BLaER1 (cell line): ENCODE results near the gene PTRH1.

ENCODE experiments used
- H3K27ac ChIP-seq: shearing (Covaris generic); formaldehyde crosslinking; 2 replicates; pipeline ENCODE4 v1.8.1; 2022
- H3K27me3 ChIP-seq: shearing (Covaris generic); formaldehyde crosslinking; 2 replicates; pipeline ENCODE4 v1.8.1; 2022
- H3K36me3 ChIP-seq: shearing (Covaris generic); formaldehyde crosslinking; 2 replicates; pipeline ENCODE4 v1.8.1; 2022
- H3K4me1 ChIP-seq: shearing (Covaris generic); formaldehyde crosslinking; 2 replicates; pipeline ENCODE4 v1.8.1; 2022
- H3K4me2 ChIP-seq: shearing (Covaris generic); formaldehyde crosslinking; 2 replicates; pipeline ENCODE4 v1.8.1; 2022
- H3K4me3 ChIP-seq: shearing (Covaris generic); formaldehyde crosslinking; 2 replicates; pipeline ENCODE4 v1.8.1; 2022
- H3K9ac ChIP-seq: shearing (Covaris generic); formaldehyde crosslinking; 2 replicates; pipeline ENCODE4 v1.8.1; 2022
- H3K9me3 ChIP-seq: shearing (Covaris generic); formaldehyde crosslinking; 2 replicates; pipeline ENCODE4 v1.8.1; 2022
- H4K20me1 ChIP-seq: shearing (Covaris generic); formaldehyde crosslinking; 2 replicates; pipeline ENCODE4 v1.8.1; 2022
- Cebpa-rat ChIP-seq: shearing (Covaris generic); IDR thresholded peaks from 2 replicates; pipeline ENCODE4 v1.8.1; 2022

PTRH1 gene

DNA sequence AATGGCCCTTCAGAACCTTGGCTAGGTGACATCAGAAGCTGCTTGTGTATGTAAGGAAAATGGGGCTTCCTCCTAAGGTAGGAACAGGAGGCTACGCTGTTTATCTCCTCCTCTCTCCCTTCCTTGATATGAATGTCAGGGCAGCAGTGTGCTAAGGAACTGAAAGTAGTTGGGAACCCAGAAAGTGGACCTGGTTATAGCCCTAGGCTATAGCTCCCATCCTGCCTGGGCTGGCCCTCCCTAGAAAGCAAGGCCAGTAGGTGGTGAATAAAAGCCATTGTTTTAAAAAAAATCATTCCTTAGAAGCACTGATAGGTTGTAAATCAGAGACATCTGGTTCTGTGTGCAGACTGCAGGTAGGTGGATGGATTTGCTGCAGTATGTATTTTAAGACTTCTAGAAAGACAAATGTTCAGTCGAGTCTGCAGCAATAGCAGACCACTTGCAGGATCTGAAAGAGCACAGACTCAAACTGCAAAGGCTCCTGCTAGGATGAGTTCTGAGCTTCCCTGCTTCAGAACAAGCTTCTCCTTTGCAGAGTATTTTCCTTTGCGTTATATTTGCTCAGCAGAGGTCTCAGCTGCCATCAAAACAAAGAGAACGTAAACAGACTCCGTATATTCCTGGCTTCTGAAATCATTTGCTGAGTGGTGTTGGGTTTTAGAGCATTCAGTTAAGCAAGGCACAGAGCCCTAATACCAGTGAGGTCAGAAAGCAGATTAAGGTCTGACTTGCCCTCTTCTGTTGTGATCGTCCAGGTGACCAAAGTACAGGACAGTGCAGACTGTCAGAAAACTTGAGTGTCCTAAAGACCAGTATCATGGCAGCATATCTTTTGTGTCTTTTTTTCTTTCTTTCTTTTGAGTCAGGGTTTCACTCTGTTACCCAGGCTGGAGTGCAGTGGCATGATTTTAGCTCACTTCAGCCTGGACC lies 28.7 kb downstream of the PTRH1 start:
- Histone ChIP-seq H3K9me3 (peaks cover 11% of the 10 kb centered on the region; the same call in 1 of the 2 replicates), H3K27ac (no peak overlapping the region), H4K20me1 (no peaks in the 10 kb centered on the region), H3K27me3 (no peaks in the 10 kb centered on the region), H3K4me1 (no peaks in the 10 kb centered on the region), H3K9ac (no peak overlapping the region), H3K4me3 (no peak overlapping the region), H3K36me3 (peaks cover 65% of the 10 kb centered on the region), H3K4me2 (no peak overlapping the region)
- no peak for TF ChIP-seq Cebpa-rat

- Histone ChIP-seq H4K20me1 (no peaks in the 10 kb centered on the region), H3K9me3 (peaks cover 5% of the 10 kb centered on the region; the same call in 1 of the 2 replicates), H3K27me3 (no peaks in the 10 kb centered on the region), H3K36me3 (peaks cover 65% of the 10 kb centered on the region), H3K27ac (no peak overlapping the region), H3K4me2 (no peak overlapping the region), H3K9ac (no peak overlapping the region), H3K4me1 (peaks cover 10% of the 10 kb centered on the region; the same call in 1 of the 2 replicates), H3K4me3 (no peak overlapping the region)
- no peak for TF ChIP-seq Cebpa-rat
Measured at GRCh38 chr9:127684576-127684975, 30.9 kb downstream of the PTRH1 start.

- no peak overlapping the region for H3K27ac ChIP-seq
- H3K4me1 ChIP-seq, result peaks cover 10% of the 10 kb centered on the region; the same call in 1 of the 2 replicates
- H4K20me1 ChIP-seq, result no peaks in the 10 kb centered on the region
- H3K4me2 ChIP-seq, result no peak overlapping the region
- H3K4me3 ChIP-seq, result no peak overlapping the region
- no peak for TF ChIP-seq Cebpa-rat
- no peak overlapping the region for H3K9ac ChIP-seq
- H3K36me3 ChIP-seq, result peaks cover 61% of the 10 kb centered on the region; the same call in 1 of the 2 replicates
- no peaks in the 10 kb centered on the region for H3K9me3 ChIP-seq
- no peaks in the 10 kb centered on the region for H3K27me3 ChIP-seq
Measured at GRCh38 chr9:127683723-127684122, 31.7 kb downstream of the PTRH1 start.

DNA sequence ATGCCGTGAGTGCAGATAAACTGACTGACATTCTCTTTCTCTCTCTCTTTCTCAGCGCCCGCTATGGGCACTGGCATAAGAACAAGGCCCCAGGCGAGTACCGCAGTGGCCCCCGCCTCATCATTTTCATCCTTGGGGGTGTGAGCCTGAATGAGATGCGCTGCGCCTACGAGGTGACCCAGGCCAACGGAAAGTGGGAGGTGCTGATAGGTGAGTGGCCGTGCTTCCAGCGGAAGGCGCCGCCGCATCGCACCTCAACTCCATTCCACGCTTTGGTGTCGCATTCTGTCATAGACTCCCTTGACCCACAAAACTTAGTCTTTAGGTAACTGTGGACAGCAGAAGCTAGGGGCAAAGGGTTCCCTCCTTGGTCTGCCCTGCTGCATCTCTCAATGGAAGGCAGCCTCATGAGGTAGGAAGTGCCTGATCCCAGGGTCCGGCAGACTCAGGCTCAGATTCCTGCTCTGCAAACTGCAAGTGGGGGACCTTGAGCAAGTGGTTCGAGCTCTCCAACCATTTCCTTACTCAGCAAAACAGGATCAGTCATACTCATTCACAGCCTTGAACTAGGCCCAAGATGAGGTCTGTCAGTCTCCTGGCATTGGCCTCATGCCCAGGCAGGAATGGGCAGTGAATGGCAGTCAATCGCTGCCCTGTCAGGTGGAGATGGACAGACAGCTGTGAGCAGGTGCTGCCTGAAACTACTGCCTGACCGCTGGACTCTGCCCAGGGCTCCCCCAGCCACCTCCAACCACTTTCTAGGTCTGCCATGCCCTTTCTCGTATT lies 32.9 kb downstream of the PTRH1 start:
- Histone ChIP-seq H3K27me3 (no peaks in the 10 kb centered on the region), H3K36me3 (peaks cover 59% of the 10 kb centered on the region; the same call in 1 of the 2 replicates)

DNA sequence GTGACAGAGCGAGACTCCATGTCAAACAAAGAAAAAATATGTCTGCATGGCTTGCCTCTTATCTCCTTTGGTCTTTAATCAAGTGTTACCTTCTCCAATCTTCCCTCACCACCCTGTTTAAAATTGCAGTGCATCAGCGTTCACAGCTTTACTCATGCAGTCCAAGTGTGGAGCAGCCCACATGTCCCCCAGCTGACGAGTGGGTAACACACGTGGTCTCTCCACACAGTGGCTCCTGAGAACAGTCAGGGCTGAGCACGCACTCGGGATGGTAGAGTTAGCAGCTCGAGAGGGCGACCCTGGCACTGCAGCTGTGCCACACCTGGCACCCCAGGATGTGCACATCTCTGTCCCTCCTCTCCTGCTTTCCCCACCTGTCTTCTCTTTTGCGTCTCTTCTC lies 34.6 kb downstream of the PTRH1 start:
- Histone ChIP-seq H3K27ac (no peak overlapping the region), H3K4me2 (peak overlapping the region; percentile 31), H3K4me1 (peaks cover 10% of the 10 kb centered on the region; the same call in 1 of the 2 replicates), H3K36me3 (peaks cover 65% of the 10 kb centered on the region; the same call in 1 of the 2 replicates), H4K20me1 (no peaks in the 10 kb centered on the region), H3K4me3 (no peak overlapping the region), H3K9me3 (no peaks in the 10 kb centered on the region), H3K9ac (no peak overlapping the region), H3K27me3 (no peaks in the 10 kb centered on the region)
- TF ChIP-seq Cebpa-rat, result no peak

More for the DNA sequence above, 32.9 kb downstream of the PTRH1 start:
- H3K9ac ChIP-seq, result no peak overlapping the region
- no peaks in the 10 kb centered on the region for H3K9me3 ChIP-seq
- TF ChIP-seq Cebpa-rat, result no peak
- no peak overlapping the region for H3K4me3 ChIP-seq
- no peak overlapping the region for H3K27ac ChIP-seq
- H3K4me2 ChIP-seq, result no peak overlapping the region
- H3K4me1 ChIP-seq, result peaks cover 10% of the 10 kb centered on the region; the same call in 1 of the 2 replicates
- H4K20me1 ChIP-seq, result no peaks in the 10 kb centered on the region

- no peaks in the 10 kb centered on the region for H4K20me1 ChIP-seq
- H3K27me3 ChIP-seq, result no peaks in the 10 kb centered on the region
- H3K9me3 ChIP-seq, result no peaks in the 10 kb centered on the region
- no peak overlapping the region for H3K9ac ChIP-seq
- no peak for TF ChIP-seq Cebpa-rat
- no peak overlapping the region for H3K4me3 ChIP-seq
- H3K27ac ChIP-seq, result no peak overlapping the region
- peaks cover 10% of the 10 kb centered on the region; the same call in 1 of the 2 replicates for H3K4me1 ChIP-seq
- peaks cover 70% of the 10 kb centered on the region; the same call in 1 of the 2 replicates for H3K36me3 ChIP-seq
- H3K4me2 ChIP-seq, result no peak overlapping the region
Measured at GRCh38 chr9:127680226-127680625, 35.2 kb downstream of the PTRH1 start.

GRCh38 chr9:127679506-127679905 lies 36.0 kb downstream of the PTRH1 start:
- H3K4me2 ChIP-seq, result no peak overlapping the region
- H3K4me1 ChIP-seq, result peaks cover 17% of the 10 kb centered on the region
- no peaks in the 10 kb centered on the region for H4K20me1 ChIP-seq
- no peak overlapping the region for H3K4me3 ChIP-seq
- no peak overlapping the region for H3K27ac ChIP-seq
- no peak for TF ChIP-seq Cebpa-rat
- no peaks in the 10 kb centered on the region for H3K9me3 ChIP-seq
- H3K36me3 ChIP-seq, result peaks cover 70% of the 10 kb centered on the region; the same call in 1 of the 2 replicates
- H3K27me3 ChIP-seq, result no peaks in the 10 kb centered on the region
- no peak overlapping the region for H3K9ac ChIP-seq

DNA sequence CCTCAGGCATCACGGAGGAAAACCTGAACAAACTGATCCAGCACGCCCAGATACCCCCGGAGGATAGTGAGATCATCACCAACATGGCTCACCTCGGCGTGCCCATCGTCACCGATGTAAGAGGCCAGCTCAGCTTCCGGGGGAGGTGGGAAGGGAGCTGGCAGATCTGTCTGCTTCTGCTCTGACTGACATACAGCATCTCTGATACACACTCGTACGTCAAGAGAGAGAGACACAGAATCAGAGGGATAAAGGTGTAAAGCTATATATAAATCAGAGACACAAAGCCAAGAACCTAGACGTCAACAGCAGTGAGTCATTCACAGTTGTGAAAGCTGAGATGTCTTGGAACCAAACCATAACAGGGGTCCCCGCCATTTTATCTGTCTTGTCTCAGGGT lies 38.8 kb downstream of the PTRH1 start:
- TF ChIP-seq Cebpa-rat, result no peak
- Histone ChIP-seq H3K4me3 (no peak overlapping the region), H3K4me2 (no peak overlapping the region)

GRCh38 chr9:127673234-127673633 lies 42.2 kb downstream of the PTRH1 start:
- TF ChIP-seq Cebpa-rat, result no peak
- H3K4me2 ChIP-seq, result no peak overlapping the region
- H3K36me3 ChIP-seq, result peaks cover 37% of the 10 kb centered on the region; the same call in 1 of the 2 replicates
- no peaks in the 10 kb centered on the region for H3K9me3 ChIP-seq
- H3K27ac ChIP-seq, result no peak overlapping the region
- H3K27me3 ChIP-seq, result no peaks in the 10 kb centered on the region
- no peak overlapping the region for H3K4me3 ChIP-seq
- peaks cover 10% of the 10 kb centered on the region for H3K4me1 ChIP-seq
- H4K20me1 ChIP-seq, result no peaks in the 10 kb centered on the region
- no peak overlapping the region for H3K9ac ChIP-seq

More for the DNA sequence above, 38.8 kb downstream of the PTRH1 start:
- Histone ChIP-seq H4K20me1 (no peaks in the 10 kb centered on the region), H3K27me3 (no peaks in the 10 kb centered on the region), H3K4me1 (peaks cover 20% of the 10 kb centered on the region), H3K27ac (no peak overlapping the region), H3K9ac (no peak overlapping the region), H3K9me3 (no peaks in the 10 kb centered on the region), H3K36me3 (peaks cover 61% of the 10 kb centered on the region; the same call in 1 of the 2 replicates)

DNA sequence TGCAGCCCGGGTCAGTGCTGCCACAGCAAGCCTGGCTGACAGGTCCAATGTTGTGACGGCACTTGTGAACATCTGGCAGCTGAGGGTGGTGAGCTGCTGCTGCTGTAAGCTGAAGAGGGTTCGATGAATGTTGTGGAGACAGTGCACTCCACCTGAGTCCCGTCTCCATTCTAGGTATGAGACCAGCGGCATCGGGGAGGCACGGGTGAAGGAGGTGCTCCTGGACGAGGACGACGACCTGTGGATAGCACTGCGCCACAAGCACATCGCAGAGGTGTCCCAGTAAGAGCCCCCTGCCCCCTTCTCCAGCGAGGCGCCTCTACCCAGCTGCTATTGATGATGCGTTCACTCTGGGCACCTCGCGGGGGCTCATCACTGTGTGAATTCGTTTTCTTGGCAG lies 47.6 kb downstream of the PTRH1 start:
- Histone ChIP-seq H3K4me1 (no peaks in the 10 kb centered on the region), H3K27ac (no peak overlapping the region), H3K9me3 (no peaks in the 10 kb centered on the region), H3K4me3 (no peak overlapping the region), H4K20me1 (no peaks in the 10 kb centered on the region), H3K27me3 (no peaks in the 10 kb centered on the region), H3K36me3 (peaks cover 41% of the 10 kb centered on the region), H3K9ac (no peak overlapping the region), H3K4me2 (no peak overlapping the region)
- TF ChIP-seq Cebpa-rat, result no peak
